Gastroesophageal sphincter (tissue), 3 donors: Measurements from ENCODE around the gene ADGRD1.

Experiments used
- CTCF ChIP-seq, 4 experiments: fragments of 200-600 bp in 2 of 4; fragments of 450-650 bp in 2 of 4; sonication (generic) in 1 of 4; IDR thresholded peaks; one replicate each; pipeline ENCODE4 v1.5.1; 2017 to 2019; ENCODE audit warnings: antibody characterized with exemption in 4 of 4, mild to moderate bottlenecking in 2 of 4, moderate library complexity in 2 of 4
- EP300 ChIP-seq: sonication (generic); formaldehyde crosslinking; IDR thresholded peaks from one replicate; pipeline ENCODE4 v1.6.1; 2017; ENCODE audit warnings: antibody characterized with exemption, mild to moderate bottlenecking
- POLR2A ChIP-seq, 2 donors: fragments of 450-650 bp; IDR thresholded peaks; one replicate each; pipeline ENCODE4 v1.6.1; 2017; ENCODE audit warnings: antibody characterized with exemption in 2 of 2, mild to moderate bottlenecking in 2 of 2, moderate library complexity in 1 of 2
- POLR2AphosphoS5 ChIP-seq: sonication (generic); formaldehyde crosslinking; IDR thresholded peaks from one replicate; pipeline ENCODE4 v1.6.1; 2017; ENCODE audit warnings: antibody characterized with exemption

DNA sequence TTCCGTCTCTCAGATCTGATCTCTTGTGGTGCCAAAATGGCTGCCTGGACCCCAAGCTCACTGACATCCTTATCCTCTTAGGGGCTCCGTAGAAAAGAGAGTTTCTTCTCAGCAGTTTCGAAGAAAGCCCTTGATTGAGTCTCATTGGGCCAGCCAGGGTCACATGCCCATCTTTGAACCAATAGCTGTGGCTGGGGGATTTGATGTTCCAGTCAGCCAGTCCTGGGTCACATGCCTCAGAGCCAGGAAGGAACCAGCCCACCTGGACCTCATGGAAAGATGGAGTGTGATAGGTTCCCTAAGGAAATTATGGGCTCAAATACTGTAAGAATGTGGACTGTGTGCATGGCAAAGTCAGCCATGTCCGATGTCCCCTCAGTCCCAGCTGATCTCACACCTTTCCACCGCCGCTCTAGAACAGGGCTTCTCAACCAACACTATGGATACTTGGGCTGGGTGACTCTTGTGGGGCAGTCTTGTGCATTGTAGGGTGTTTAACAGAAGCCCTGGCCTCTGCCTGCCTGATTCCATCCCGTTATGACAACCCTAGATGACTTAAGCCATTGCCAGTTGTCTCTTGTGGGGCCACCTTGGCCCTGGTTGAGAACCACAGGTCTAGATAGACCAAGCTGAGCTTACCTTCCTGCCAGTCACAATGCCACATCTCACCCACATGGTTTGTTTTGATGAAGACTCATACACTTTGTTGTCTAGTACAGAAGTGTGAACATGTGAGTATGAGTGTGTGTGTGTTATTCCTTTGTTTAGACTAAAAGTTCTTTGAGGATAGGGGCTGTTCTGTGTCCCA lies 163.9 kb downstream of the ADGRD1 start:
- TF ChIP-seq POLR2AphosphoS5 (no peak), CTCF (IDR thresholded peaks at IDR 0.05) (no peak), POLR2A (IDR thresholded peaks at IDR 0.05) (no peak), EP300 (no peak)
